ENCODE measurements around the gene SDF4.

SDF4 gene

GRCh38 chr1:1229770-1230169, 2.0 kb downstream of the SDF4 start:
- no peak for DNase-seq (ENCODE audit: low spot score)

DNA sequence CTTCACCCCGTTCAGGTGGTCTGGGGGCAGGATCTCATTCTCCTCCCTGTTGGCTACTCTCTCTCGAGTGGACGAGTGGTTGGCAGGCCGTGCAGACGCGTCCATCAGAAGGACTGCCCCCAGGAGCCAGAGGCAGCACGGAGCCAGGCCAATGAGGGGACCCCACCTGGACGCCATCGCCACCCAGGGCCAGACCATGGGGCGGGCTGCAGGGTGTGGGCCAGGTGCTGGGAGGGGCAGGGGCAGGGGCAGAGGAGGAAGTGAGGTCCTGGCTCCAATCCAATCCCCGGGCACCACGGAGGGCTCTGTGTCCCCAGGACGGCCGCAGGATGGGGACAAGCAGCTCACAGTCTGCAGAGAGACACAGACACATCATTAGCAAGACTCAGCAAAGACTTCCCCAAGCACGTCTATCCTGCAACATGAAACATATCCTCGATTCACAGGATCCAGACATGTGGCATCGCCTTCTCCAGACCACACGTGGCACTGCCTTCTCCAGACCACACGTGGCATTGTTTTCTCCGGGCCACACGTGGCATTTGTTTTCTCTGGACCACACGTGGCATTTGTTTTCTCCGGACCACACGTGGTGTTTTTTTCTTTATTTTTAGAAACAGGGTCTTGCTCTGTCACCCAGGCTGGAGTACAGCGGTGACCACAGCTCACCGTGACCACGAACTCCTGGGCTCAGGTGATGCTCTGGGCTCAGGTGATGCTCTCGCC, 3.0 kb downstream of the SDF4 start:
- DNase-seq (ENCODE audit: low spot score) = no peak

DNA sequence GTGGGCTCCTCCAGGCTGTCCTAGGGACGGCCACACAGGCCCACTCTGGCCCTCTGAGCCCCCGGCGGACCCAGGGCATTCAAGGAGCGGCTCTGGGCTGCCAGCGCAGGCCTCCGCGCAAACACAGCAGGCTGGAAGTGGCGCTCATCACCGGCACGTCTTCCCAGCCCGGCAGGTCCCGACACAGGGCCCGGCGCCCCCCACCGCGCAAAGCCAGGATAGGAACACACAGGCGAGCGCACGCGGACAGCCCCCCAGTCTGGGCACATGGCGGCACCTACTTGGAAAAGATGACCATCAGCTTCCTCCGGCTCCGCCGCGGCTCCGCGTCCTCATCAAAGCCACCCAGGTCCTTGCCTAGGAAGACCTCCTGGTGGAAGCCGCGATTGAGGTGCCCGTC, 3.6 kb downstream of the SDF4 start:
- DNase-seq (ENCODE audit: low spot score) = no peak

GRCh38 chr1:1227386-1227785, 4.4 kb downstream of the SDF4 start:
- no peak for DNase-seq (ENCODE audit: low spot score)

DNA sequence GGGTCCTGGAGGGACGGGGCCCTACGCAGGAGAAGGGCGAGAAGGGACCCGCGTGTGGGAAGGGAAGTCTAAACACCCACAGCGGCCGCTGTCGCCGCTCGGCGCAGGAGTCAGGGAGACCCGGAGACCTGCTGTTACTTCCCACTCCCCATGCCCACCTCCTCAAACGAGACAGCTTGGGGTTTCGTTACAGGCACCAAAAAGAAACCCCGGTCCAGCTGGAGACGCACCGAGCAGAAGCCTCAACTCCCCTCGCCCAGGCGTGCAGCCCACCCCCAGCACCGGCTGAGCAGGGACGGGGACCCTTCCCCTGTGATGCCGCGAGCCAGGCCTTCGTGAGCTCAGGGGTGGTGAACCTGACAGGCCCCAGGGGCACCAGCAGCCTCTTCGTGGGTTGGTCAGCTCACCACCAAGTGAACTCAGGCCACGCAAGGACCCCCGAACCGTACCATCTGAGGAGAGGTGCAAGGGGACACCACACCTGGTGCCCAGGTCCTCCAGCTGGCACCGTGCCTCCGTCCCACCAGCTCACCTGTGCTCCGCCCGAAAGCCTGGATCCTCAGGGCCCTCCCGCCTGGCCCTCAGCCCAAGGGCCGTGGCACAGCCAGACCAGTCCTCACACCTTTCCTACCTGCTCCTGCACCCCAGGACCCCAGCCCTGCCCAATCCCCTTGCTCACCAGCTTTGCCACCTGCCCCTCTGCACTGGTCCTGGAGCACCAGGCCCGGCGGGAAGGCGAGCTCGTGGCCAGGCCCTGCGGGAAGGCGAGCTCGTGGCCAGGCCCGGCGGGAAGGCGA, 5.0 kb downstream of the SDF4 start:
- DNase-seq (ENCODE audit: low spot score) = no peak

DNA sequence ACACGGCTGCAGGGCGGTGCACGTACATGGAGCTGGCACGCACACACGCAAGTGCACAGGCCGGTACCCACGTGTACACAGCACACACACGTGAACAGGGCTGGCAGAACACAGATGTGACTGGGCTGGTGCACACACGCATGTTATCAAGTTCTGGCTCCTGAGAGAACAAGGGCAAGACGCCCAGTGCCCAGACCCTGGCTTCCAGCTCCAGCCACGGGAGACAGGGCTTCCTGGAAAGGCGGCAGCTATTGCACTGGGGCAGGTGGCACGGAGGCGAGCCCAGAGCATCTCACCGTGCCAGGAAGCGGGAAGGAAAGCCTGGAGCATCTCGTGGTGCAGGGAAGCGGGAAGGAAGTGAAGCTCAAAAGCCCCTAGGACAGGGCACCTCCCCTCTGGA, 5.9 kb downstream of the SDF4 start:
- no peak for DNase-seq (ENCODE audit: low spot score)

DNA sequence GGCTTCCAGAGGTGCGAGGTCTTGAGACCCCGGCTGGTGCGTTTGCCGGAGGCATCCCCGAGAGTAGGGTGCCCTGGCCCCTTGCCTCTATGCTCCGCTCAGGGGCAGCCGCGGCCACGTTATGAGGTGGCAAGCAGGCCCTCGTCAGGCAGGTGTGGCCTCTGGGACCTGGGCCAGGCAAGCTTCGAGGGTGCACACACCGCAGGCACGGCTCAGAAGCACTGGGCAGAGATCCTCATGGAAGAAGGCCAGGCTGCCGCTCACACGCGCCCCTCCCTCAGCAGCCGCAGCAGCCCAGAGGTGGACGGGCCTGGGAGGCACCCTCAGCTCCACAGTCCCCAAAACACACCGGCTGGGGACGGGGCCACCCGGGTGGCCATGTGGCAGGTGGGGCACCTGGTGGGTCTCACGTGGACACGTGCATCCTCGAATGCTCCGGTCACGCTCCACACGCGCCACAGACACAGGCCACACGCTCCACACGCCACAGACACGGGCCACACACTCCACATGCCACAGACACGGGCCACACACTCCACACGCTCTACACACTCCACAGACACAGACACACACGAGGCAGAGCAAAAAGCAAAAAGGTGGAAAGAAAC, 6.5 kb downstream of the SDF4 start:
- DNase-seq (ENCODE audit: low spot score) = no peak

- no peak for DNase-seq (ENCODE audit: low spot score)
These were observed 7.9 kb downstream of the SDF4 start for GRCh38 chr1:1223891-1224290.

DNA sequence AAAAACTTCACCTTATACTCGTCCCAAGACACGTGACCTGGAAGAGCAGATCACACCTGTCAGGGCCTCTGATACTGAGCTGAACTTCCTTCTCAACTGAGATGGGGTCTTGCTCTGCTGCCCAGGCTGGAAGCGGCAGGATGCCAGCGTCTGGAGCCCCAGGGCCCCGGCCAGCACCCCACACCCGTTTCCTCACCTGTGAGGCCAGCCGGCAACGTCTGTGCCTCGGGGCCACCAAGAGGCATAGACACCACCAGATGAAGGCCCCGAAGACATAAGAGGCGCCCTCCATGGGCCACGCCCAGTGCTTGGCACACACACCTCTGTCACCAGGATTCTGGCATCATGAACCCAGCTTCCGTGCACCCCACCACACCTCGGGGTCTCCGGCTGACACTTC, 8.5 kb downstream of the SDF4 start:
- DNase-seq (ENCODE audit: low spot score) = no peak

GRCh38 chr1:1222575-1223225, 9.1 kb downstream of the SDF4 start:
- no peak for DNase-seq (ENCODE audit: low spot score)

DNA sequence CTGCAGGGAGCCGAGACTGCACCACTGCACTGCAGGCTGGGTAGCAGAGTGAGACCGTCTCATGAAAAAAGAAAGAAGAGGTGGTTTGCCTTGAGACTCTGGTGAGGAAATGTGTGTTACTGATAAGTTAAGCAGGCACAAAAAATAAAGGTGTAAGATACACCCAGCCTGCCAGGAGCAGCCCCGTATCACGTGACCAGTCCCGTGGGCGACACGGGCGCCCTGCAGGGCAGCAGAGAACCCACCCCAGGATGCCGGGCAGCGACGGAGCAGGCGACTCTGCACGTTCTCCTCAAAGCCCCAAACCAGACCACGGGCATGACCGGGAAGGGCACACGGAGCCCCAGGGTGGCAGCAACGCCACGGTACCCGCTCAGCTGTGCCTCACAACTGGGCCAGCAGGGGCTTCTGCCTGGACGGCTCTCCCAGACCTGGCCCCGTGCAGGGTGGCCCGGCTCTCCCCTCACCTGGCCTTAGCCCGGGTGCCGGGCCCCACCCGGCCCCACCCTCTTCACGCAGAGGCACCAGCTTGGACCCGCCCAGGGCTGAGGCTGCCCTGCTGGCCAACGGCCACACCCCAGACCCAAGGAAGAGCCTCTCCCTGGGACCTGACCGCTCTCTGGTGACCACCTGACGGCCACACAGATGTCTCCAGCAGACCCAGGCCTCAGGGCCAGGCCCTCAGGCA, 9.8 kb downstream of the SDF4 start:
- DNase-seq (ENCODE audit: low spot score) = no peak

DNA sequence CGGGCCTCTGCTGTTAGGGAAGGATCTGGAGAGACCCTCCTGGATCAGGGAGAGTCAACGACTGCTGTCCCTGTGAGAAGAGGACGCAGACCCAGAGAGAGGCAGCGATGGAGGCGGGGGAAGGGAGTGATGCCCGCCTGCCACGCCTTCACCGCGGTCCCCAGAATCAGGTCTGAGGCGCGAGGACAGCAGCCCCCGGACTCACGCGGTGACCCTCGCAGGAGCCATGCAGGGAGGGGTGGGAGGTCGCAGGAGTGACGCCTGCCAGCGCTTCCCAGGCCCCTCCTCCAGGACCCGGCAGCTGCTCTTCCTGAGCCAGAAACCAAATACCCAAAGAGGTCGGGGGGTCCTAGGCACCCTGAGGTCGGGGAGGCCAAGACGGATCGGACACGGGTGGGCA, 11.6 kb downstream of the SDF4 start:
- no peak for DNase-seq (ENCODE audit: low spot score)

- no peak for DNase-seq (ENCODE audit: low spot score)
These were observed 12.5 kb downstream of the SDF4 start for GRCh38 chr1:1219341-1219740.

GRCh38 chr1:1218524-1219200, 13.1 kb downstream of the SDF4 start:
- no peak for DNase-seq (ENCODE audit: low spot score)

DNA sequence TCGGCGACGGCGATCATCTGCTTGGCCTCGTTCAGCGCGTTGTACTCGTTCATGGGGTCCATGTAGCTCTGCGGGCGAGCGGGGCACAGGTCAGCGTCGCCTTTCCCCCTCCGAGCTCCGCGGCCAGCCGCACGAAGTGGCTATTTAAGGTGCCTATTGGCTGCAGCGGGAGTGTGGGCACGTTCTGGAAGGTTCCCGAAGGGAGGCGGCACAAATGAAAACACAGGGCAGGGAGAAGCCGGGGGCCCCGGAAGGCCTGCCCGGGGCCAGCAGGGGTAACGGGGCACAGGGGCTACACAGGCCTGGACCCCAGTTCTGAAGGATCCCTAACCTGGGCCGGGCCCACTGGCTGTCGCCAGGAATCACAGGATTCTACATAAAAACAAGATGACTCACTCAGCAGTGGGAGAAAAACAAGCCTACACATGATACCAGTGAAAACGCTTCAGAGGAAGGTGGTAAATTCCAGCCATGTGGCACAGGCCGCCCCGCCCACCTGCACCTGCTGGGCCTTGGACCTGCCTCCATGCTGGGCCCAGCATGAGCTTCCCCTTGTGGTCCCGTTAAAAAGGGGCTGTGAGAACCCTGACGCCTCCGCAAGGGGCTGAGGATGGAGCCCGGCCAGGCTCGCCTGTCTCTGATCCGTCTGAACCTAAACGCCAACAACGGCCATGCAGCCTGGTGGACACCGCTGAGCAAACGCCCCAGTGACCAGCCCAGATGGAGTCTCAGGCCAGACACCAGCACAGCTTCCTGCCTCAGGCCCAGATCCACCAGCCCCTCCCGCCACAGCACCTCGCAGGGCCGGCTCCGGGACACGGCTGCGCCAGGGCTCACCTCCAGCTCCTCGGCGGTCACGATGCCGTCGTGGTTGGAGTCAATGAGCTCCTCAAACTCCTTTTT, 13.9 kb downstream of the SDF4 start:
- DNase-seq (ENCODE audit: low spot score) = no peak

DNA sequence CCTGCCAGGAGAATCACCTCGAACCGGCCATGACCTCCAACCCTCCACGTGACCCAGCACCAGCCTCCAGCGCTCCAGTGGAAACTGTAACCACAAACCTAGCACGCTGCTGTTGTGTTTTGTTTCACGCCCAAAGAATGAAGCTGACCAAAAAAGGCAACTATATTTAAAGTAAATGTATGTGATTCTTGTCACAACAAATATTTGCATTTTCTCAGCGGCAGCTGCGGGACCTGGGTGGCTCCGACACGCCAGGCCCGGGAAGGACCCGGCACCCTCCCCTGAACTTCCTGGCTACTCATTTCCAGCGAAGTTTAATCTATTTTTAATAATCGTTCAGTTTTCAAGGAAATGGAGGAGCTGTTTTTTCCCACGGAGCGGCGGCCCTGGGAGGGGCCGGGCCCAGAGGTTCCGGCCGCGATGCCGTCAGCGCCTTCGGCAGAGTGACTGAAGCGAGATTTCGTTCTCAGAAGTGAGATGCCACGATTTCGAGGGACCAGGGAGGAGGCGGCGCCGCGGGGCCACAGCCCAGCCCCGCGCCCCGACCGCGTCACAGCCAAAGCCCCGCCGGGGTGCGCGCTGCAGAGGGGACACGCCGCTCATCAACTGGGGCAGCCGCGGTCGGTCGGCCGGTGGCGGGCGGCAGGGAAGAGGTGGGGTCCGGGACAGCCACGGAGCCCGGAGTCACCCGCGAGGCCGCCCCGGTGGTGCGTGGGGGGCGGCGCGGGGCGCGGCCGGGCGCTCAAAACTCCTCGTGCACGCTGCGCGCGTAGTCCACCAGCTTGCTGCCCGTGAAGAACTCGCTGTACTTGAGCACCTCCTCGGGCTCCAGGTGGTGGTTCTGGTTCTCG, 14.8 kb downstream of the SDF4 start:
- no peak for DNase-seq (ENCODE audit: low spot score)

DNA sequence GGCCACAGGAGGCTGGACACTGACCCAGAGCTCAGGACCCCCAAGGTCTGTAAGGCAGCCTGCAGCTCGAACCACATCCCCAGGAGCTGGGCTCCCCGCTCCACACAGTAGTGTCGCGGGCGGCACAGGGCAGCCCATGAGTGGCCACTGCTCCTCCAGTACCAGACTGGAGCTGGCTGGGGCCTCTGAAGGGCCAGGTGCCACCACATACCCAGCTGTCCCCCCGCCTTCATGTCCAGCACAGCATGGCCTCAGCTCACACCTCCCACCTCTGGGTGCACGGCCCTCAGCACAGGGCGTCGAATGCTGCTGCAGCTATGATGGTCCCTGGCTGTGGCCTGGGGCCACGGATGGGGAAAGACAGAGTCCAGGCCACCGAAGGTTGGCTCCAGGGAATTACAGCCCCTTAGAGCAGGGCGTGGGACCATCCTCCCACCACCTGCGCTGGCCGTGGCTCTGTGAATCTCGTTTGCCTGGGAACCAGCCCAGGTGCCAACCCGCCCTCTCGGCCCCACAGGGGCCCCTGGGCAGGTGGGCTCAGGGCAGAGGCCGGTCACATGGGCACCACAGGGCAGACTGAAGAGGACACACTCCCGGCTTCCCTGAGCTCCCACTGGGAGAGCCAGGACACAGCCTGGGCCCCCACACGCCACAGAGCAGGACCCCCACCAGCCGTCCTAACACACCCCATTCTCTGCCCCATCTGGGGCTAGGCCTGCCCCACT, 15.8 kb downstream of the SDF4 start:
- DNase-seq (ENCODE audit: low spot score) = no peak

DNA sequence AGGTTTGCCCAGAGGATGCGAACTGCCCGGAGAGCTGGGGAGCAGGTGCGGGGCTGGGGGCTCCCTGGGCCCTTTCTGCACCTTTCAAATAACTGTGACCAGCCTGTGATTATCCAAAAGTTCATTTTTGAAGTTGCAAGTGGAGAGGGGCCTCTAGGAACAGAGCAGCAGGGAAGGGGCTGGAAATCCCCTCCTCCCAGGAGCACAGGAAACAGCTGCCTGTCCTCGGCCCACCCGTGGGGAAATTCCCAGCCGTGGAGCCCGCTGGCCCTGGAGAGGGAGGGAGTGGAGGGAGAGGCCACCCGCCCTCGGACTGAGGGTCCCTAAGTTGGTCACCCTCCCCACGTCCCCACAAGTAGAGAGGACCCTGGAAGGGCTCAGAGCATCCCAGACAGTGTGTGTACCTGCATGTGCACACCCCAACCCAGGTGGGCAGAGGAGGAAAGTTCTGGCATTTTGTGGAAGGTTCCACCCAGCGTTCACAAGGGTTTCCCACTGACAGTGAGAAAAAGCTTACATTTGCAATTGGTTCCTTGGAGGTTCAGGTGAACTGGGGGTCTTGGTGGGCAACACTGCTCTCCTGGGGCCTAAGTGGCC, 16.6 kb downstream of the SDF4 start:
- DNase-seq (ENCODE audit: low spot score) = no peak
